HCT116 (cell line): ENCODE results near the gene ANKRD23. TPM values are rescaled to one million over a fixed set of nuclear protein-coding genes. Genes with fewer than 3 reads are reported as not detected.

ENCODE experiments used
- ATAC-seq: fragments of 200-7000 bp; cut with Tn5 transposase; 2 replicates; pipeline ENCODE4 v1.9.1; 2020; ENCODE audit warnings: mild to moderate bottlenecking, moderate library complexity
- BruUV-seq: library from RNA; stranded (reverse); fragments of 400-500 nt; replicated peaks from 2 replicates; lab custom pipeline; 2021; lab: Mats Ljungman, UMichigan
- CTCF ChIA-PET: fragments of 300-600 bp; sonication (Branson Sonifier 250); formaldehyde crosslinking; loops from one replicate; lab custom pipeline; 2021; ENCODE audit warnings: antibody characterized with exemption; lab: Charles Lee
- POLR2A ChIA-PET: fragments of 300-600, 350-600 bp; sonication (Branson Sonifier 250); formaldehyde crosslinking; loops from one replicate; lab custom pipeline; 2021; ENCODE audit warnings: antibody characterized with exemption; lab: Charles Lee
- RAD21 ChIA-PET, 2 experiments: fragments of 300-600 bp; sonication (Branson Sonifier 250); formaldehyde crosslinking; loops; one replicate each; lab custom pipeline; 2023; ENCODE audit warnings: low total read pairs in 2 of 2; ENCODE audit not compliant: uncharacterized antibody in 2 of 2, unreplicated experiment in 2 of 2, low non-redundant PET in 1 of 2; lab: Charles Lee
- DNase-seq: peaks from one replicate; pipeline ENCODE4 v3.0.0-alpha.2; 2010; ENCODE audit warnings: low read depth, low spot score
- H2AFZ ChIP-seq: fragments of 200-600 bp; shearing (Covaris generic), sonication (generic); 2 replicates; pipeline ENCODE4 v1.6.1; 2017; ENCODE audit warnings: low read depth, mixed run types, mixed read lengths, antibody characterized with exemption, low read length; ENCODE audit not compliant: poor library complexity, severe bottlenecking
- H3K27ac ChIP-seq: 2 replicates; pipeline ENCODE4 v1.5.1; 2012; ENCODE audit warnings: low read depth, low read length
- H3K27me3 ChIP-seq: fragments of 200-600 bp; sonication (generic); 2 replicates; pipeline ENCODE4 v1.6.1; 2016; ENCODE audit warnings: mixed run types, low read length, mixed read lengths; ENCODE audit not compliant: insufficient read depth
- H3K36me3 ChIP-seq, 2 experiments: fragments of 200-500 bp in 1 of 2; fragments of 200-600 bp in 1 of 2; sonication (Bioruptor generic) in 1 of 2; sonication (generic) in 1 of 2; 2 replicates each; pipeline versions ENCODE4 v1.5.1 to v1.6.1; 2014 to 2016; ENCODE audit warnings: low read length in 2 of 2, inconsistent platforms in 1 of 2, mixed read lengths in 1 of 2, mixed run types in 1 of 2; ENCODE audit not compliant: insufficient read depth in 2 of 2, control insufficient read depth in 1 of 2
- H3K4me1 ChIP-seq, 2 experiments: fragments of 200-600 bp in 1 of 2; sonication (generic) in 1 of 2; 2 replicates each; pipeline versions ENCODE4 v1.5.1 to v1.6.1; 2012 to 2017; ENCODE audit warnings: low read length in 2 of 2, inconsistent platforms in 1 of 2, mild to moderate bottlenecking in 1 of 2, mixed read lengths in 1 of 2, mixed run types in 1 of 2, moderate library complexity in 1 of 2; ENCODE audit not compliant: insufficient read depth in 2 of 2, control insufficient read depth in 1 of 2
- H3K4me2 ChIP-seq: fragments of 200-600 bp; sonication (generic); 2 replicates; pipeline ENCODE4 v1.6.1; 2017; ENCODE audit warnings: mixed run types, low read length, mixed read lengths
- H3K4me3 ChIP-seq, 2 experiments: fragments of 200-600 bp in 1 of 2; sonication (generic) in 1 of 2; replicated peaks in 1 of 2; 2 replicates each; pipeline ENCODE4 v1.5.1; 2011 to 2016; ENCODE audit warnings: low read length in 2 of 2, control low read depth in 1 of 2, low read depth in 1 of 2, mild to moderate bottlenecking in 1 of 2, mixed read lengths in 1 of 2, mixed run types in 1 of 2
- H3K79me2 ChIP-seq: fragments of 200-600 bp; sonication (generic); 2 replicates; pipeline ENCODE4 v1.6.1; 2017; ENCODE audit warnings: mild to moderate bottlenecking, mixed run types, low read length, moderate library complexity, mixed read lengths; ENCODE audit not compliant: insufficient read depth
- H3K9ac ChIP-seq: fragments of 200-600 bp; sonication (generic); 2 replicates; pipeline ENCODE4 v1.6.1; 2016; ENCODE audit warnings: low read length, mixed read lengths
- H3K9me2 ChIP-seq: fragments of 200-600 bp; sonication (generic), shearing (Covaris generic); 2 replicates; pipeline ENCODE4 v1.6.1; 2017; ENCODE audit warnings: mixed run types, mild to moderate bottlenecking, moderate library complexity; ENCODE audit not compliant: insufficient read depth
- H3K9me3 ChIP-seq, 2 experiments: fragments of 200-500 bp in 1 of 2; fragments of 200-600 bp in 1 of 2; sonication (Bioruptor generic) in 1 of 2; sonication (generic) in 1 of 2; 2 replicates each; pipeline ENCODE4 v1.6.1; 2014 to 2017; ENCODE audit warnings: low read length in 2 of 2, mixed read lengths in 2 of 2, inconsistent platforms in 1 of 2, low read depth in 1 of 2, mild to moderate bottlenecking in 1 of 2, mixed run types in 1 of 2, moderate library complexity in 1 of 2; ENCODE audit not compliant: control insufficient read depth in 1 of 2, insufficient read depth in 1 of 2
- H4K20me1 ChIP-seq: fragments of 200-600 bp; sonication (generic), shearing (Covaris generic); 2 replicates; pipeline ENCODE4 v1.6.1; 2017; ENCODE audit warnings: mixed run types, mild to moderate bottlenecking, moderate library complexity; ENCODE audit not compliant: insufficient read depth
- CBX3 ChIP-seq: IDR thresholded peaks from 2 replicates; pipeline ENCODE4 v1.6.1; 2012; ENCODE audit warnings: low read depth
- CEBPB ChIP-seq: IDR thresholded peaks from 2 replicates; pipeline ENCODE4 v1.6.1; 2012; ENCODE audit warnings: low read depth
- CTCF ChIP-seq, 3 experiments: fragments of 200-600 bp in 1 of 3; sonication (generic) in 1 of 3; IDR thresholded peaks in 2 of 3; conservative IDR thresholded peaks in 1 of 3; 2 replicates each; pipeline ENCODE4 v1.5.1; 2012 to 2017; ENCODE audit warnings: low read depth in 2 of 3, low read length in 2 of 3, antibody characterized with exemption in 1 of 3, borderline replicate concordance in 1 of 3, control low read depth in 1 of 3, mild to moderate bottlenecking in 1 of 3, mixed read lengths in 1 of 3, mixed run types in 1 of 3, moderate library complexity in 1 of 3; ENCODE audit not compliant: insufficient read depth in 1 of 3
- EGR1 ChIP-seq: IDR thresholded peaks from 2 replicates; pipeline ENCODE4 v1.6.1; 2012; ENCODE audit warnings: low read depth
- ELF1 ChIP-seq: IDR thresholded peaks from 2 replicates; pipeline ENCODE4 v1.6.1; 2012; ENCODE audit warnings: low read depth, borderline replicate concordance
- EZH2phosphoT487 ChIP-seq: fragments of 200-600 bp; IDR thresholded peaks from 2 replicates; pipeline ENCODE4 v1.6.1; 2018; ENCODE audit warnings: antibody characterized with exemption, borderline replicate concordance
- FOSL1 ChIP-seq: IDR thresholded peaks from 2 replicates; pipeline ENCODE4 v1.6.1; 2012; ENCODE audit warnings: low read depth
- JUND ChIP-seq: IDR thresholded peaks from 2 replicates; pipeline ENCODE4 v1.6.1; 2012
- MAX ChIP-seq: IDR thresholded peaks from 2 replicates; pipeline ENCODE4 v1.6.1; 2012
- POLR2AphosphoS5 ChIP-seq: IDR thresholded peaks from 2 replicates; pipeline ENCODE4 v1.6.1; 2011; ENCODE audit warnings: mild to moderate bottlenecking, low read depth, low read length, moderate library complexity
- RAD21 ChIP-seq: IDR thresholded peaks from 2 replicates; pipeline ENCODE4 v1.6.1; 2012; ENCODE audit warnings: low read depth, mild to moderate bottlenecking
- REST ChIP-seq: IDR thresholded peaks from 2 replicates; pipeline ENCODE4 v1.6.1; 2012; ENCODE audit warnings: low read depth
- SIN3A ChIP-seq: IDR thresholded peaks from 2 replicates; pipeline ENCODE4 v1.6.1; 2012; ENCODE audit warnings: low read depth
- SP1 ChIP-seq: IDR thresholded peaks from 2 replicates; pipeline ENCODE4 v1.6.1; 2012; ENCODE audit warnings: low read depth
- SRF ChIP-seq: IDR thresholded peaks from 2 replicates; pipeline ENCODE4 v1.6.1; 2012; ENCODE audit warnings: low read depth
- TCF7L2 ChIP-seq: IDR thresholded peaks from 2 replicates; pipeline ENCODE4 v1.7.0; 2011; ENCODE audit warnings: borderline replicate concordance, inconsistent platforms; ENCODE audit not compliant: insufficient read depth, insufficient read length; ENCODE audit errors: extremely low read depth
- YY1 ChIP-seq: IDR thresholded peaks from 2 replicates; pipeline ENCODE4 v1.6.1; 2011; ENCODE audit warnings: low read length, low read depth, moderate library complexity, mild to moderate bottlenecking; ENCODE audit not compliant: insufficient replicate concordance; ENCODE audit errors: extremely low read depth
- ZFX ChIP-seq: fragments of 450-650 bp; IDR thresholded peaks from 2 replicates; pipeline ENCODE4 v1.6.1; 2017
- intact Hi-C: fragments of 100-400 bp; cut with micrococcal nuclease; formaldehyde crosslinking; loops from 2 replicates; pipeline ENCODE4 v1.10.0; 2022
- total RNA-seq: library from RNA; stranded (reverse); gene quantifications from one replicate; pipeline ENCODE4 v1.2.1, GENCODE V29; 2021; ENCODE audit not compliant: unreplicated experiment
- TF ChIP-seq, protein P1 (sequence below): IDR thresholded peaks from 2 replicates; pipeline ENCODE4 v1.6.1; 2011; ENCODE audit warnings: mild to moderate bottlenecking, low read length, moderate library complexity; ENCODE audit not compliant: insufficient replicate concordance; ENCODE audit errors: extremely low read depth
- TF ChIP-seq, protein P2 (sequence below): IDR thresholded peaks from 2 replicates; pipeline ENCODE4 v1.6.1; 2012

Gene ANKRD23
- total RNA-seq, 1 experiment from 2014 or later: 1.4 TPM

DNA sequence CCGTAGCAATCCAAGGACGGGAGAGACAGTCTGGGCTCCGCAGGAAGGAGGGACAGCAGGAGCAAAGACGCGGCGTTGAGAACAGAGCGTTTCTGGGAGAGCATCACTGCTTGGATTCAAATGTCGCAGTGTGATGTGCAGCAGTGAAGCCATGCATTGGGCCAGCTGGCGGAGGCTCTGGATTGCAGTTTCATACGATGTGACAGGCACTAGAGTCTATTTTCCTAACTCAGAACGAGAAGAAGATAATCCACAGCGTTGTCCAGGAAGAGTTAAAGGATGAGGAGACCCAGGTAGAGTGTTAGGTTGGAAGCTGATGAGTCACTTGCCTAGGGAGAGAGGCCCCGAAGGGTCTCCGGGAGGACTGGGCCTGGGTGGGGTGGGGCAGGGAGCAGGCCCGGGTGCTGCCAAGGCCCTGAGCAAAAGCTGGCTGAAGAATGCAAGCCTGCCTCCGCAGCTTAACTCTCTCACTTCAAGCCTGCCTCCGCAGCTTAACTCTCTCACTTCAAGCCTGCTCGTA, 43.7 kb upstream of the ANKRD23 start:
- Histone ChIP-seq H3K4me2 (no peak overlapping the region), H3K79me2 (no peaks in the 10 kb centered on the region), H3K9me3 (no peaks in the 10 kb centered on the region), H3K36me3 (no peaks in the 10 kb centered on the region), H3K9me2 (no peaks in the 10 kb centered on the region), H3K27ac (no peak overlapping the region), H3K4me1 (peaks cover 0 to 8% of the 10 kb centered on the region in 2 experiments; a peak in 1 of 4 replicates), H4K20me1 (no peaks in the 10 kb centered on the region), H3K9ac (no peak overlapping the region), H3K27me3 (no peaks in the 10 kb centered on the region)
- RAD21 ChIA-PET: no interaction called here
- no TSS peak for BruUV-seq
- ATAC-seq: no peak
- CTCF ChIA-PET: no interaction called here
- POLR2A ChIA-PET: no interaction called here
- TF ChIP-seq TCF7L2: no peak
- TF ChIP-seq, protein P1, sequence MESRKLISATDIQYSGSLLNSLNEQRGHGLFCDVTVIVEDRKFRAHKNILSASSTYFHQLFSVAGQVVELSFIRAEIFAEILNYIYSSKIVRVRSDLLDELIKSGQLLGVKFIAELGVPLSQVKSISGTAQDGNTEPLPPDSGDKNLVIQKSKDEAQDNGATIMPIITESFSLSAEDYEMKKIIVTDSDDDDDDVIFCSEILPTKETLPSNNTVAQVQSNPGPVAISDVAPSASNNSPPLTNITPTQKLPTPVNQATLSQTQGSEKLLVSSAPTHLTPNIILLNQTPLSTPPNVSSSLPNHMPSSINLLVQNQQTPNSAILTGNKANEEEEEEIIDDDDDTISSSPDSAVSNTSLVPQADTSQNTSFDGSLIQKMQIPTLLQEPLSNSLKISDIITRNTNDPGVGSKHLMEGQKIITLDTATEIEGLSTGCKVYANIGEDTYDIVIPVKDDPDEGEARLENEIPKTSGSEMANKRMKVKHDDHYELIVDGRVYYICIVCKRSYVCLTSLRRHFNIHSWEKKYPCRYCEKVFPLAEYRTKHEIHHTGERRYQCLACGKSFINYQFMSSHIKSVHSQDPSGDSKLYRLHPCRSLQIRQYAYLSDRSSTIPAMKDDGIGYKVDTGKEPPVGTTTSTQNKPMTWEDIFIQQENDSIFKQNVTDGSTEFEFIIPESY: no peak
- no peak for TF ChIP-seq SP1
- TF ChIP-seq, protein P2, sequence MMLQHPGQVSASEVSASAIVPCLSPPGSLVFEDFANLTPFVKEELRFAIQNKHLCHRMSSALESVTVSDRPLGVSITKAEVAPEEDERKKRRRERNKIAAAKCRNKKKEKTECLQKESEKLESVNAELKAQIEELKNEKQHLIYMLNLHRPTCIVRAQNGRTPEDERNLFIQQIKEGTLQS: no peak
- TF ChIP-seq CTCF (IDR thresholded peaks at IDR 0.05 in 2 of 3, conservative IDR thresholded peaks at IDR 0.05 in 1 of 3; ENCODE audit: borderline replicate concordance in 1 of 3, insufficient read depth in 1 of 3, low read depth in 2 of 3, low read length in 2 of 3): no peak
- no peak for TF ChIP-seq MAX
- TF ChIP-seq RAD21: no peak
- no peak for TF ChIP-seq POLR2AphosphoS5
- TF ChIP-seq SIN3A: no peak
- TF ChIP-seq EGR1: no peak
- TF ChIP-seq CBX3: no peak
- no peak for TF ChIP-seq EZH2phosphoT487
- TF ChIP-seq JUND: no peak
- TF ChIP-seq CEBPB: no peak
- no peak for TF ChIP-seq ELF1
- TF ChIP-seq FOSL1: no peak
- TF ChIP-seq ZFX: no peak
- TF ChIP-seq YY1: no peak
- TF ChIP-seq REST: no peak
- TF ChIP-seq SRF: no peak
- TF ChIP-seq, all 23 proteins: peak for 0
- no peak for DNase-seq
- intact Hi-C loops: no loop called here
- Histone ChIP-seq H2AFZ (no peak overlapping the region), H3K4me3 (no peak overlapping the region)
